Activated naive CD4-positive, alpha-beta T cell treated with Interleukin-2 at 50 U/mL for 16 hours (primary cell): Measurements from ENCODE around the gene TMEM63B.

Source experiments
- DNase-seq: peaks from one replicate; pipeline ENCODE4 v3.0.0-alpha.2; 2020

Gene TMEM63B

GRCh38 chr6:44145839-44146238 lies 18.5 kb downstream of the TMEM63B start:
- no peak for DNase-seq

- DNase-seq = no peak
Measured at GRCh38 chr6:44146685-44147084, 19.3 kb downstream of the TMEM63B start.

- no peak for DNase-seq
Measured at GRCh38 chr6:44147256-44147655, 19.9 kb downstream of the TMEM63B start.

- DNase-seq = no peak
Measured at GRCh38 chr6:44148306-44148705, 21.0 kb downstream of the TMEM63B start.

DNA sequence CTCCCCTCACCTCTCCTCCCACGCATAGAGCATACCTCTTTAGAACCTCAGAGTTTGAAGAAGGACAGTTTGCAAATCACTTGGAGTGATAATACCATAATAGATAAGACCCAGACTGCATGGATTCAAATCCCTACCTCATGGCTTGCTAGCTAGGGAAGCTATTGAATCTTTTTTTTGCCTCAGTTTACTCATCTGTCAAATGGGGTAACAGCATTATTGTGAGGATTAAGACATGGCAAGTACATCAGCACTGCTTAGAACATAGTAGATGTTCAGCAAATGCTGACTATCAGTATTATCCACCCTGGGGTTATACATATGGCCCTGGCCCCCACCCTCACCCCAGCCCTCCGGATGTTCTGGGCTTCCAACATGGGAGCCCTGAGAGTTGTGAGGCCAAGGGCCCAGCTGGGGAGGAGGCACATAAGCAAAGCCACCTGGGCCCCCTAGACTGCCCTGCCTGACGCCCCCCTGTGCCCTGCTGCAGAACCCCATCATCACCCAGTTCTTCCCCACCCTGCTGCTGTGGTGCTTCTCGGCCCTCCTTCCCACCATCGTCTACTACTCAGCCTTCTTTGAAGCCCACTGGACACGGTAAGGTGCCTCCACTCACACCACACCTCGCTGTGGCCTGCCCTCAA lies 22.1 kb downstream of the TMEM63B start:
- no peak for DNase-seq

- DNase-seq = no peak
Measured at GRCh38 chr6:44150317-44150917, 23.1 kb downstream of the TMEM63B start.

- DNase-seq = peak; percentile 84
Measured at GRCh38 chr6:44151348-44152108, 24.2 kb downstream of the TMEM63B start.

- DNase-seq = no peak
Measured at GRCh38 chr6:44152109-44152461, 24.7 kb downstream of the TMEM63B start.

DNA sequence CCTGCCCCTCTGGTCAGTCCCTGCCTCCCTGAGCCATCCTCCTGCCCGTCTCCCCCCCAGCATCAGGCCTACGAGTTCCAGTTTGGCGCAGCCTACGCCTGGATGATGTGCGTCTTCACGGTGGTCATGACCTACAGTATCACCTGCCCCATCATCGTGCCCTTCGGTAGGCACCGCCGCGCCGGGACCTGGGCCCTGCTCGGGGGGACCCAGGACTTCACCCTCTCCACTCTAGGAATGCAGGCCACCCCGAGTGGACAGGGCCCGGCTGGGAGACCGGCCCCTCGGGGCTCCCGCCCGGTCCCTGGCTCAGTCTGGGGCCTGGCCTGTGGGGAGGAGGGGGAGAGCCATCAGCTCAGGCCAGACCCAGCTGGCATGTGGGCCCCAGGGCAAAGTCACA lies 25.2 kb downstream of the TMEM63B start:
- DNase-seq = no peak

DNA sequence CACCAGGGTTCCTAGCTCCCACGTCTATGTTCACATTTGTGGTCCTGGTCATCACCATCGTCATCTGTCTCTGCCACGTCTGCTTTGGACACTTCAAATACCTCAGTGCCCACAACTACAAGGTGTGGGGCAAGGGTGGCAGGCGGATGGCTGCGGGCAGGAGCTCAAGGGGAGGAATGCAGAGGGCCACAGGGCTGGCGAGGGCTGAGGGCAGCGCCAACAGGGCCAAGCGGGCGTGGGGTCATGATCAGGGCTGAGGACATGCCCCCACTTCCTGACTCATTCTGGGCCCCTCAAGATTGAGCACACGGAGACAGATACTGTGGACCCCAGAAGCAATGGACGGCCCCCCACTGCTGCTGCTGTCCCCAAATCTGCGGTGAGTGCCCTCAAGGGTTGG lies 26.7 kb downstream of the TMEM63B start:
- DNase-seq = no peak

DNA sequence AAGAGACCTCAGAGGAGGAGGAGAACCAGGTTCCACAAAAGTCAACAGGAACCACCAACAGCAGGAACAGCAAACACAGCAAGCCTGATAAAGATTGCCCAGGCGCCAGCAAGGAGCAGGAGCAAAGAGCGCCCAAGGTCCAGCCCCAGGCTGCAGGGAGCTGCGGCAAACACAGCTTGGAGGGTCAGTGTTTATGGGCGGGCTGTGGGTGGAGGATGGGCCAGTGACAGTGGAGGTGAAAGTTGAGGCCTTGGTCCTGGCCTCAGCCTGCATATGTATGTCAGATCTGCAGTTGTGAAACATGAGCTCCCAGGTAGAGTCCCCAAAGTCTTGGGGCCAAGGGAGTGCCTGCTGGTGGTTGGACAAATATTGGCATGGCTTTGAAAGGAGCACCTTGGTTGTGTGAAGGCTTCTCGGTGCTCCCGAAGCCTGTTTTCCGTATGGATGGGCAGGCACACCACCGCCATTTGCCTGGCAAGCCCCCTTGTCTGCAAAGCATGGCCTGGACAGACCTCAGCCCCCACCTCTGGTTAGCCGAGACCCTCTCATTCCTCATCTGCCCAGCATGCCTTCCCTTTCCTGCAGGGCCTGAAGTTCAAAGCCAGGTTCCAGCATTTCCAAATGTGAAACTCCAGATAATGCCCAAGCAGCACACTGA lies 29.3 kb downstream of the TMEM63B start:
- no peak for DNase-seq

- no peak for DNase-seq
Measured at GRCh38 chr6:44157152-44157521, 29.8 kb downstream of the TMEM63B start.

GRCh38 chr6:44158770-44159228 lies 31.4 kb downstream of the TMEM63B start, which contains the start of gene CAPN11:
Gene CAPN11, plus strand, starts transcription at chr6:44158820. Its CDS starts 29 bp downstream, at chr6:44158849.
- DNase-seq = no peak

GRCh38 chr6:44161997-44162338 lies 34.6 kb downstream of the TMEM63B start:
- DNase-seq = no peak

DNA sequence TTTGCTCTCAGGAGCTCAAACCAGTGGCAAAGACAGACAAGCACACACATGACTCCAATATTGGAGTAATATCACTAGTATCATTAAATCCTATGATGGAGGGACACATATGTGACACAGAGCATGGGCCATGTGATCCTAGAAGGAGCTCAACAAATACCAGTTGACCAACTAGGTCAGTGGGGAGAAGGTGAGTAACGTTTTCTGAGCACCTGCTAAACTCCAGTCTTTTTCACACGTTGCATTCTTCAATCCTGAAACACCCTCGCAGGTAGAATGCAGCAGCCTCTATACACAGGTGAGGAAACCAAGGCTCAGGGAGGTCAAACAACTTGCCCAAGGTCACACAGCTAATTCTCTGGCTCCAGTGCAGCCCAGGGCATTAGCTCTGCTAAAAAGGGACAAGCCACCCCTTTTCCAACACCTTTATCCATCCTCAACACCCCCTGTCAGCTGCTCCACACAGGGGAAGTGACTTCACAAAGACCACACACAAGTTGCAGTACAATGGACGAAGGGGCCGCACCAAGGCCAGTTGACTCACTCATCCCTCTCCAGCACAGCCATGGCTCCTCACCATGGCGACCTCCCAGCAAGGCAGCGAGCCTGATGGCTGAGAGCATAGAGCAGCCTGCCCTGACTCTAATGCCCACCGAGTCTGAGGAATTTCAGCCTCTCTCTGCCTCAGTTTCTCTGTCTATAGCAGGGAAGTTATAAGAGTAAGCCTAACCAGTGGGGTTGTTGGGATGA lies 35.7 kb downstream of the TMEM63B start:
- no peak for DNase-seq

DNA sequence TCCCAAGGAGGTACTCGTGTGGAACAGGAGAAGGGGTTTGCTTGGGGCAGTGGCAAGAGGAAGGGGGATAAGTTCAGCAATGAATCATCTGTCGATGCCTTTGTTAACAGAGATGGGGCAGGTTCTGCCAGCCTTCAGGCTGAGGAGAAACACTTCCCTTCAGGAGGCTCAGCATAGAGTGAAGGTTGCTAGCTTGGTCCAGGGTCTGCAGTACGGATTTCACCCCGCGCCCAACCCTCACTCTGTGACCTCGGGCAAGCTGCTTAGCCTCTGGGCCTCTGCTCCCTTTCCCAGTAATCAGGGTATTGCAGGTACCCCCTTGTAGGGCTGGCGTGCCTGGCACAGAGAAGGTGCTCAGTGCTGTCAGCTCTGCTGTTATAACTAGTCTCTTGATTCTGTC lies 38.8 kb downstream of the TMEM63B start:
- DNase-seq = no peak

DNA sequence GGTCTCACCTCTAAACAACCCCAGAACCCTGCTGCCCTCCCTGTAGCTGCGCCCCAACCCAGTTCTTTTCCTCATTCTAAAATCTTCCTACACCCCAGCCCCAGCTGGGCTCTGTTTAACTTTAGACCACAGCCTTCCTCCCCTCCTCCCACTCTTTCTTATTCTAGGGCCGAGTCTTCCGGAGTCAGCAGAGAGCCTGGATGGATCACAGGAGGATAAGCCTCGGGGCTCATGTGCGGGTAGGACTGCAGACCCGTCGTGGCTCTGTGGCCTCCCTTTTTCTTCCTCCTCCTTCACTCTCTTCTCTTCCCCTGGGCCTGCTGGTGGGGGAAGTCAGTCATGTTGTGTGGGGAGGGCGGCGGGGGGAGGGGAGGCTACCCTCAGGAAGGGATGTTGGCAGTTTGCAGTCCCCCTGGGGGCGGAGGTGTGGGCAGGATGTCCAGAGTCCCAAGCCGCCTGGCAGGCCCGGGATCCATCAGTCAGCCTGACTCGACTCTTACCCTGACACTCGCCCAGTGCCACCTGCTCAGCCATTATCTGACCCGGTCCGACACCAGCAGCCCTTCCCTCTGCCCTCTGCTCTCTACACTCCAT lies 39.3 kb downstream of the TMEM63B start:
- no peak for DNase-seq

GRCh38 chr6:44167567-44167966 lies 40.2 kb downstream of the TMEM63B start:
- DNase-seq = no peak

GRCh38 chr6:44169154-44169553 lies 41.8 kb downstream of the TMEM63B start:
- no peak for DNase-seq

DNA sequence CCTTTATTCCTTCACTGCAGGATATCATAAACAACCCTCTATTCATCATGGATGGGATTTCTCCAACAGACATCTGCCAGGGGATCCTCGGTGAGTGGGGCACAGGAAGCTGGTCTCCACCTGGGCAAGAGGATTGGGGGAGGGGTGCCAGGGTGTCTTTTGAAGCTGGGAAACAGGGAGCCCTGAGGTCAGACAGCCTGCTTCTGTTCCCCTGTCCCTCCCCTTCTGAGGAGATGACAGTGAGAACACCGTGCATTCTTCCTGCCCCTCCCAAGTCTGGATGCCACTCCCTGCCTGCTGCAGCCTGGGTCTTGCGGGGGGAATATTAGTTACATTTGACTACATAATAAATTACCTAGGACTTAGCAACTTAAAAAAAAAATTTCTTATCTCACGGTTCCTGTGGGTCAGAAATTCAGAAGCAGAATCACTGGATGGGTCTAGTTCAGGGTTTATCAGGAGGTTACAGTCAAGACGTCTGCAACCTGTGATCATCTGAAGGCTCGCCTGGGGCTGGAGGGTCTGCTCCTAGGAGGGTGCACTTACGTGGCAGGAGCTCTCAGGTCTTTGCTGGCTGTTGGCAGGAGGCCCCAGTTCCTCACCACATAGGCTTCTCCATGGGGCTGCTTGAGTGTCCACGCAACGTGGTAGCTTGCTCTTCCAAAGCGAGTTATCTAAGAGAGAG lies 42.7 kb downstream of the TMEM63B start:
- no peak for DNase-seq

DNA sequence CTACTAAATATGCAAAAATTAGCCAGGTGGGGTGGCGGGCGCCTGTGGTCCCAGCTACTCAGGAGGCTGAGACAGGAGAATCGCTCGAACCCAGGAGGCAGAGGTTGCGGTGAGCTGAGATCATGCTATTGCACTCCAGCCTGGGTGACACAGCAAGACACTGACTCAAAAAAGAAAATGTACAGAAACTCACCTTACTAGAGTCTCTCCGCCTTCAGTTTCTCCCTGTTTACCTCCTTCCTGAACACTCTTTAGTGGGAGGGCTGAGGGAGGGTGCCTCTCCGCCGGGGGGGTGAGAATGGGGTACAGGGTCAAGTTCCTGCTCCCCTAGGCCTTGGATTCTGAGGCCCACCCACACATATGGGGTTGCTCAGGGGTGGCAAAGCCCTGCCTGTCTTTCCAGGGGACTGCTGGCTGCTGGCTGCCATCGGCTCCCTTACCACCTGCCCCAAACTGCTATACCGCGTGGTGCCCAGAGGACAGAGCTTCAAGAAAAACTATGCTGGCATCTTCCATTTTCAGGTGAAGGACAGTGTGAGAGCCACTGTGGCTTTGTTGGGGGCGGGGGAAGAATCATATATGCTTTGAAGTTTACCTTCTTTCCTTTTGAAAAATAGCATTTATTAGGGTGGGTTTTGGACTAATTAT lies 44.7 kb downstream of the TMEM63B start:
- DNase-seq = peak; percentile 48
